H9 (cell line): ENCODE measurements around the gene MSI2. TPM values are rescaled to one million over a fixed set of nuclear protein-coding genes. Genes with fewer than 3 reads are reported as not detected.

ENCODE experiments used
- DNase-seq: peaks from one replicate; pipeline ENCODE4 v3.0.0-alpha.2; 2017
- H2AFZ ChIP-seq: one replicate; pipeline ENCODE4 v1.6.1; 2013; ENCODE audit warnings: mild to moderate bottlenecking, low read length, control low read depth, moderate library complexity
- H2AK5ac ChIP-seq: 2 replicates; pipeline ENCODE4 v1.6.1; 2013; ENCODE audit warnings: low read length, control low read depth, mixed read lengths; ENCODE audit not compliant: insufficient read length
- H2BK120ac ChIP-seq: one replicate; pipeline ENCODE4 v1.6.1; 2013; ENCODE audit warnings: low read depth, mild to moderate bottlenecking, low read length, control low read depth, inconsistent platforms; ENCODE audit not compliant: poor library complexity, severe bottlenecking
- H2BK12ac ChIP-seq: 2 replicates; pipeline ENCODE4 v1.6.1; 2013; ENCODE audit warnings: low read length, control low read depth, mixed read lengths, low read depth; ENCODE audit not compliant: insufficient read length
- H2BK15ac ChIP-seq: 2 replicates; pipeline ENCODE4 v1.6.1; 2013; ENCODE audit warnings: low read depth, low read length, control low read depth
- H2BK20ac ChIP-seq: one replicate; pipeline ENCODE4 v1.6.1; 2013; ENCODE audit warnings: low read depth, mild to moderate bottlenecking, low read length, control low read depth, inconsistent platforms; ENCODE audit not compliant: poor library complexity, severe bottlenecking
- H2BK5ac ChIP-seq: 2 replicates; pipeline ENCODE4 v1.6.1; 2013; ENCODE audit warnings: low read length, control low read depth, mixed read lengths; ENCODE audit not compliant: insufficient read length
- H3K14ac ChIP-seq: 2 replicates; pipeline ENCODE4 v1.6.1; 2013; ENCODE audit warnings: low read length, control low read depth; ENCODE audit not compliant: insufficient read depth
- H3K18ac ChIP-seq: 2 replicates; pipeline ENCODE4 v1.6.1; 2013; ENCODE audit warnings: low read depth, mild to moderate bottlenecking, mixed read lengths, low read length, control low read depth; ENCODE audit not compliant: insufficient read length
- H3K23ac ChIP-seq: 2 replicates; pipeline ENCODE4 v1.6.1; 2013; ENCODE audit warnings: low read length, control low read depth, mixed read lengths, low read depth; ENCODE audit not compliant: insufficient read length
- H3K23me2 ChIP-seq: 2 replicates; pipeline ENCODE4 v1.6.1; 2013; ENCODE audit warnings: low read depth, mild to moderate bottlenecking, mixed read lengths, low read length, control low read depth; ENCODE audit not compliant: insufficient read length, poor library complexity, severe bottlenecking
- H3K27ac ChIP-seq: 2 replicates; pipeline ENCODE4 v1.5.1; 2013; ENCODE audit warnings: low read length, control low read depth, mixed read lengths, low read depth; ENCODE audit not compliant: insufficient read length
- H3K27me3 ChIP-seq: 2 replicates; pipeline ENCODE4 v1.6.1; 2013; ENCODE audit warnings: low read length, control low read depth, inconsistent platforms; ENCODE audit not compliant: insufficient read depth
- H3K4ac ChIP-seq: 2 replicates; pipeline ENCODE4 v1.6.1; 2013; ENCODE audit warnings: low read depth, mild to moderate bottlenecking, control low read depth, inconsistent platforms, low read length, moderate library complexity
- H3K4me1 ChIP-seq: 2 replicates; pipeline ENCODE4 v1.6.1; 2013; ENCODE audit warnings: low read length, control low read depth, inconsistent platforms; ENCODE audit not compliant: insufficient read depth
- H3K4me2 ChIP-seq: 2 replicates; pipeline ENCODE4 v1.6.1; 2013; ENCODE audit warnings: low read length, control low read depth, mixed read lengths; ENCODE audit not compliant: insufficient read length, insufficient read depth
- H3K56ac ChIP-seq: 2 replicates; pipeline ENCODE4 v1.6.1; 2013; ENCODE audit warnings: low read depth, mild to moderate bottlenecking, mixed read lengths, low read length, control low read depth; ENCODE audit not compliant: insufficient read length
- H3K79me1 ChIP-seq: 2 replicates; pipeline ENCODE4 v1.6.1; 2013; ENCODE audit warnings: low read depth, mild to moderate bottlenecking, moderate library complexity, low read length, control low read depth, inconsistent platforms; ENCODE audit not compliant: insufficient read depth, poor library complexity, severe bottlenecking
- H3K79me2 ChIP-seq: 2 replicates; pipeline ENCODE4 v1.6.1; 2013; ENCODE audit warnings: low read length, control low read depth, inconsistent platforms; ENCODE audit not compliant: insufficient read depth
- H3K9ac ChIP-seq: 2 replicates; pipeline ENCODE4 v1.6.1; 2013; ENCODE audit warnings: low read length, control low read depth, mixed read lengths; ENCODE audit not compliant: insufficient read length; ENCODE audit errors: extremely low read depth
- H3K9me3 ChIP-seq: one replicate; pipeline ENCODE4 v1.6.1; 2013; ENCODE audit warnings: low read depth, low read length, inconsistent platforms; ENCODE audit not compliant: control insufficient read depth
- H3T11ph ChIP-seq: one replicate; pipeline ENCODE4 v1.6.1; 2013; ENCODE audit warnings: mild to moderate bottlenecking, low read length, control low read depth, inconsistent platforms
- H4K20me1 ChIP-seq: one replicate; pipeline ENCODE4 v1.6.1; 2013; ENCODE audit not compliant: control insufficient read depth, insufficient read length, insufficient read depth
- H4K5ac ChIP-seq: 2 replicates; pipeline ENCODE4 v1.6.1; 2013; ENCODE audit warnings: low read depth, mild to moderate bottlenecking, mixed read lengths, low read length, control low read depth; ENCODE audit not compliant: insufficient read length
- H4K8ac ChIP-seq: replicated peaks from 2 replicates; pipeline ENCODE4 v1.6.1; 2013; ENCODE audit warnings: low read length, control low read depth, mixed read lengths, low read depth; ENCODE audit not compliant: insufficient read length
- H4K91ac ChIP-seq: 2 replicates; pipeline ENCODE4 v1.6.1; 2013; ENCODE audit warnings: low read depth, mild to moderate bottlenecking, moderate library complexity, mixed read lengths, low read length, control low read depth; ENCODE audit not compliant: insufficient read length
- H3K27ac Mint-ChIP-seq, 3 experiments: 2 replicates in 2 of 3; 3 replicates in 1 of 3; pipeline ENCODE4 v1.8.0; 2020 to 2021; ENCODE audit warnings: mixed read lengths in 3 of 3, mild to moderate bottlenecking in 1 of 3, moderate library complexity in 1 of 3
- H3K27me3 Mint-ChIP-seq: 2 replicates; pipeline ENCODE4 v1.8.0; 2021; ENCODE audit warnings: low read depth, mild to moderate bottlenecking, moderate library complexity, mixed read lengths
- H3K36me3 Mint-ChIP-seq, 3 experiments: 2 replicates in 2 of 3; 3 replicates in 1 of 3; pipeline ENCODE4 v1.8.0; 2020 to 2021; ENCODE audit warnings: low read depth in 3 of 3, mixed read lengths in 3 of 3; ENCODE audit not compliant: insufficient read depth in 1 of 3
- H3K4me1 Mint-ChIP-seq, 2 experiments: 2 replicates each; pipeline ENCODE4 v1.8.0; 2020; ENCODE audit warnings: mixed read lengths in 2 of 2
- H3K4me3 Mint-ChIP-seq, 2 experiments: 2 replicates in 1 of 2; 3 replicates in 1 of 2; pipeline ENCODE4 v1.8.0; 2020 to 2021; ENCODE audit warnings: mild to moderate bottlenecking in 2 of 2, mixed read lengths in 2 of 2, moderate library complexity in 1 of 2
- H3K9me3 Mint-ChIP-seq, 2 experiments: 2 replicates in 1 of 2; 3 replicates in 1 of 2; pipeline ENCODE4 v1.8.0; 2020; ENCODE audit warnings: mild to moderate bottlenecking in 2 of 2, mixed read lengths in 2 of 2, moderate library complexity in 1 of 2
- WGBS: extraction: QIAGEN DNeasy Blood & Tissue Kit; methylation state at CpG from one replicate; pipeline ENCODE4 v1.1.7; 2013; ENCODE audit warnings: missing lambda C conversion rate, low lambda C conversion rate, mixed read lengths; ENCODE audit not compliant: insufficient read length; ENCODE audit errors: extremely low coverage; 5-methylcytosine and 5-hydroxymethylcytosine counted together
- total RNA-seq: library from RNA; stranded (reverse); gene quantifications from 2 replicates; pipeline ENCODE4 v1.2.1, GENCODE V29; 2021
- TF ChIP-seq, protein P1 (sequence below): fragments of 200-600 bp; sonication (generic); conservative IDR thresholded peaks from 3 replicates; pipeline ENCODE4 v1.8.0; 2021; ENCODE audit warnings: antibody characterized with exemption, mild to moderate bottlenecking

The MSI2 gene
- total RNA-seq, 1 experiment from 2014 or later: 98.5 TPM

DNA sequence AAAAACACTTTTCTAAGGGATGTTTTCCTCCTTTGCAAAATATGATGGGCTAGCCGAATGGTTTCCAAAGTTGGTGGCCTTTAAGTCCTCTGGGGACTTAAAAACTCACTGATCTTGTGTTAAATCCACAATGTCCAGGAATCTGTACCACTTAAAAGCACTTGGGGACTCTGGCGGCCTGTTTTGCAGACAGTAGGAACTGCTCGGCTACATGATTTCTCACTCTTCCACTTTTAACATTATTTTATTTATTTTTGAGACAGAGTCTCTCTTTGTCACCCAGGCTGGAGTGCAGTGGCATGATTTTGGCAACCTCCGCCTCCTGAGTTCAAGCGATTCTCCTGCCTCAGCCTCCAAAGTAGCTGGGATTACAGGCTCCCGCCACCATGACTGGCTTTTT, 9.1 kb upstream of the MSI2 start:
- H4K5ac ChIP-seq: no peak overlapping the region
- no peak overlapping the region for H3K56ac ChIP-seq
- no peak overlapping the region for H2BK15ac ChIP-seq
- no CpG with 5 or more reads among the region's 6 CpGs for WGBS
- no peak overlapping the region for H4K8ac ChIP-seq
- no peaks in the 10 kb centered on the region for H3K79me1 ChIP-seq
- no peak overlapping the region for H3K14ac ChIP-seq
- no peak overlapping the region for H4K91ac ChIP-seq
- H2BK20ac ChIP-seq: no peak overlapping the region
- no peaks in the 10 kb centered on the region for H4K20me1 ChIP-seq
- peaks cover 0 to 21% (median 0%) of the 10 kb centered on the region in 3 experiments; a peak in 3 of 7 replicates for H3K36me3 Mint-ChIP-seq
- no peak overlapping the region for H2AFZ ChIP-seq
- H3K9ac ChIP-seq: no peak overlapping the region
- no peak for DNase-seq
- H3K27ac ChIP-seq: no peak overlapping the region
- no peak overlapping the region for H3K23ac ChIP-seq
- TF ChIP-seq, protein P1, sequence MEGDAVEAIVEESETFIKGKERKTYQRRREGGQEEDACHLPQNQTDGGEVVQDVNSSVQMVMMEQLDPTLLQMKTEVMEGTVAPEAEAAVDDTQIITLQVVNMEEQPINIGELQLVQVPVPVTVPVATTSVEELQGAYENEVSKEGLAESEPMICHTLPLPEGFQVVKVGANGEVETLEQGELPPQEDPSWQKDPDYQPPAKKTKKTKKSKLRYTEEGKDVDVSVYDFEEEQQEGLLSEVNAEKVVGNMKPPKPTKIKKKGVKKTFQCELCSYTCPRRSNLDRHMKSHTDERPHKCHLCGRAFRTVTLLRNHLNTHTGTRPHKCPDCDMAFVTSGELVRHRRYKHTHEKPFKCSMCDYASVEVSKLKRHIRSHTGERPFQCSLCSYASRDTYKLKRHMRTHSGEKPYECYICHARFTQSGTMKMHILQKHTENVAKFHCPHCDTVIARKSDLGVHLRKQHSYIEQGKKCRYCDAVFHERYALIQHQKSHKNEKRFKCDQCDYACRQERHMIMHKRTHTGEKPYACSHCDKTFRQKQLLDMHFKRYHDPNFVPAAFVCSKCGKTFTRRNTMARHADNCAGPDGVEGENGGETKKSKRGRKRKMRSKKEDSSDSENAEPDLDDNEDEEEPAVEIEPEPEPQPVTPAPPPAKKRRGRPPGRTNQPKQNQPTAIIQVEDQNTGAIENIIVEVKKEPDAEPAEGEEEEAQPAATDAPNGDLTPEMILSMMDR: no peak
- H3K4me3 Mint-ChIP-seq: no peak overlapping the region
- no peak overlapping the region for H2BK120ac ChIP-seq
- no peak overlapping the region for H2AK5ac ChIP-seq
- no peaks in the 10 kb centered on the region for H3K4me1 ChIP-seq
- H3K4me2 ChIP-seq: no peak overlapping the region
- no peak overlapping the region for H3K27ac Mint-ChIP-seq
- H3K27me3 ChIP-seq: no peaks in the 10 kb centered on the region
- H3K23me2 ChIP-seq: no peaks in the 10 kb centered on the region
- no peaks in the 10 kb centered on the region for H3K79me2 ChIP-seq
- H2BK12ac ChIP-seq: no peak overlapping the region
- no peak overlapping the region for H3K18ac ChIP-seq
- H3K4ac ChIP-seq: no peak overlapping the region
- no peak overlapping the region for H2BK5ac ChIP-seq
- H3K4me1 Mint-ChIP-seq: peaks cover 7 to 14% of the 10 kb centered on the region in 2 experiments
- no peak overlapping the region for H3T11ph ChIP-seq
- no peaks in the 10 kb centered on the region for H3K9me3 ChIP-seq
- H3K27me3 Mint-ChIP-seq: peaks cover 5% of the 10 kb centered on the region
- peaks cover 19 to 20% of the 10 kb centered on the region in 2 experiments for H3K9me3 Mint-ChIP-seq
